ENCODE measurements around the gene SEMA7A.
A peak's percentile ranks its signal among the peaks of the same experiment; 100 is the strongest.
"Not testable (repeated sequence)": the region's sequence is repeated elsewhere in the genome, so short reads cannot be mapped to it uniquely, and the experiment has no call there.

Gene SEMA7A

DNA sequence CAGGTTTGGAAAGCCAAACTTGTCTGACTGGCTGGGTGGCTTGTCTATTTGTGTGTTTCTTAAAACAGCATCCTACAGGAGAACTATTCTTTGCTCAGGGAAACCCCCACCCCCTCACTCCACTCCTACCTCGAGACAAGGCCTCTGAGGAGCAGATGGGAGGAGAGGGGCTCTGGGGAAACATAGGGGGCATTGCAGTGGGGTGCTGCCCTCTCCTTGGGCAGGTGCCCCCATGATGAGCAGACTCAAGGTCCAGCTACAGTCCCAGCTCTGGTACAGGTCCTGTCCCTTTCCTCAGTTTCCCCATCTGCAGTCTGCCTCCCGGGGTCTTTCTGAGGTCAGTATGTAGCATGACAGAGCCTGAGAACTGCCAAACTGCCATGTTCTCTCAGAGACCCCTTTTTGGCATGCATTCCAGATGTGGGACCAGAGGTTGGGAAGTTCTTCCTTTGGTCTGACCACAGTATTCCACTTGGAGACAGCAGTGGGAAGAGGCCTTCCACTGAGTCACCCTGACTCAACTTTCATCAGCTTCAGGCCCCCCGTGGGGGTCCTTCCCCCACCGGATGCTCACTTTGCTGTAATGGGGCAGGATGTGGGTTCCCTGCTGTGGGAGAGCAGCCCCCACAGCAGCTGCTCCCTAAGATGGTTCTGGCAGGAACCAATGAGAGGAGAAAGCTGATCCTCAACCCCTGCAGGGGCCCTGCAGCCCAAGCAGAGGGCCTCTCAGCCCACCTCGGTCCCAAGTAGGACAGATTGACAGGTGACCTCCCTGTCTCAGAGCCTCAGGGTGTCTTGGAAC lies 34.0 kb downstream of the SEMA7A start:
- no peak for DNase-seq (ENCODE audit: low read depth in 2 of 2)

DNA sequence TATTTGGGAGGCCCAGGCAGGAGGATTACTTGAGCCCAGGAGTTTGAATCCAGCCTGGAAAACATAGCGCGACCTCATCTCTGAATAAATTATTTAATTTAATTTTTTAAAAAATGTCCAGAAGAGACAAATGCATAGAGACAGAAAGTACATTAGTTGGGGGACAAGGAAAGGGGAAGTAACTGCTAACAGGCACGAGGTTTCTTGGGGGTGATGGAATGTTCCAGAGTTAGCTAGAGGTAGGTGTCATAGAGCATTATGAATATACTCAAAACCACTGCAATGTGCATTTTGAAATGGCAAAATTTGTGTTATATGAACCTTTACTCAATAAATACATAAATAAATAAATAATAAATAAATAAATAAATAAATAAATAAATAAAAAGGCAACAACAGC lies 34.7 kb downstream of the SEMA7A start:
- no peak for DNase-seq (ENCODE audit: low read depth in 2 of 2)

DNA sequence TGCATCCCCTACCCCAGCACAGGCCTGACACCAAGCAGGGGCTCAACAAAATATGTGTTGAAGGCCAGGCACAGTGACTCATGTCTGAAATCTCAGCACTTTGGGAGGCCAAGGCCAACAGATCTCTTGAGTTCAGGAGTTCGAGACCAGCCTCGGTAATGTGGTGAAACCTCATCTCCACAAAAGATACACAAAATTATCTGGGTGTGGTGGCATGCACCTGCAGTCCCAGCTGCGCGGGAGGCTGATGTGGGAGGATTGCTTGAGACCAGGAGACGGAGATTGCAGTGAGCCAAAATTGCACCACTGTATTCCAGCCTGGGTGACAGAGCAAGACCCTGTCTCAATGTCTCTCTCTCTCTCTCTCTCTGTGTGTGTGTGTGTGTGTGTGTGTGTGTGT lies 35.6 kb downstream of the SEMA7A start:
- DNase-seq (ENCODE audit: low read depth in 2 of 2) = no peak

DNA sequence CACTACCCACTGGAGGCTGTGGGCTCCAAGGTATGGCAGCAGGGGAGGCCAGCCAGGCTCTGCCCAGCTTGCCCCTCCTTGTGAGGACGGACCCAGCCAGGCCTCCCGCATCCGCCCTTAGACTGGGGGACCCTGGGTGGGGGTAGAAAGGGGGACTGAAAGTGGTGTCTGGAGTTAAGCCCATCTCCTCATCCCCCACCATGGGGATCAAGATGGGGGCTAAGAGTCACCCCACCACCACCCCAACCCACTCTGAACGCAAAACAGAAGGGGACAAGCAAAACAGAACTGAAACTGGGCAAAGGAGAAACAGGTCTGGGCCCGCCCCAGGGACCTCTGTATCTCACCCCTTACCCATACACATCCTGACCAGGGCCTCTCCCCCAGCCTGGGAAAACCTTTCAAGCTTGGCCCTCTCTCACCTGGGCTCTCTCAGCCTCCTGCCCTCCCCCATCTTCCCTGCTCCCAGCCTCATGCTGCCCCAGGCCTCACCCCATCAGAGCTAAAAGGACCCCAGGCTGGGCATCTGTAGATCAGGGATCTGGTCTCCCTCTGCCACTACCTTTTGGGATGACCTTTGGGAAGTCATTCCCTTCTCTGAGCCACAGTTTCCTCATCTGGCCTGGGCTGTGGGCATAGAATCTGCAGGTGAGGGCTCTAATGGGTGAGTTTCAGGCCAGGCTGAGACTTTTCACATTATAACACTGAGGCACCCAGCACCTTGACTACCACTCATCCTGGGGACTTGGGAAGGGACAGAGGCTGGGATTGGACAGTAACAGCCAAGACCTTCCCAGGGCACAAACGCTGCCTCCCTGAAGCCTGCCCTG lies 36.3 kb downstream of the SEMA7A start:
- DNase-seq (ENCODE audit: low read depth in 2 of 2) = no peak

DNA sequence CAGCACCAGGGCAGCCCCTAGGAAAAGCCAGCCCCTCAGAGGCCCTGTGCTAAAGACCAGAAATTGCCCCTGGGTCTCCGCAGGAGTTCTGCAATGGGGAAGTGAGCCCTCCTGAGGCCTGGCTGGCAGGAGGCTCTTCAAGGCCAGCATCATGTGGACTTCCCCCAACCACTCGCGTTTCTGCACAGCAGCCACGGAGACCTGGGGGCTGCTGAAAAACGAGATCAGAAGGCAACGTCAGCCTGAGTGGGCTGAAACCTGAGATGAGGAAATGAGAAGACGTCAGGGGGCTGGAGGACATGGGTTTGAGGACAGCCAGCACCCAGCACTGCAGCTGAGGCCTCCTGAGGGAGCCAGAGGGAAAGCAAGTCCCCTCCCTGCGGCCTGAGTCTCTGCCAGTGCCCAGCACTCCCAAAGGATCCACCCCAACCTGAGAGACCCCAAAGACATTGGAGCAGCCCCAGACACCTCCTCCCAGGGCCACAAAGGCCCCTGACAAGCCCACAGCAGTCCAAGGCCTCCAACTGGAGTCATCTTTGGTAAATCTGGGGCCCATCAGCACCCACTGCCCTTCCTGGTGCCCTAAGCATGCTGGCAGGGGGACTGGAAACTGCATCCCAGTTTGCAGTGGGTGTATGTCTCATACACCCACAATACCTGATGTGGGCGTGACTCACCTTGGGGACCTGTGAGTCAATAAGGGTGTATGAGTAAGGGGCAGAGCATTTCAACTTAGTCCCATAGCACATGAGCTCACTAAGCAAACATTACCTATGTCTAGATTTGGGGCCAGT lies 37.1 kb downstream of the SEMA7A start:
- peak in 1 of 2 donors; percentile 50 for DNase-seq (ENCODE audit: low read depth in 2 of 2)

DNA sequence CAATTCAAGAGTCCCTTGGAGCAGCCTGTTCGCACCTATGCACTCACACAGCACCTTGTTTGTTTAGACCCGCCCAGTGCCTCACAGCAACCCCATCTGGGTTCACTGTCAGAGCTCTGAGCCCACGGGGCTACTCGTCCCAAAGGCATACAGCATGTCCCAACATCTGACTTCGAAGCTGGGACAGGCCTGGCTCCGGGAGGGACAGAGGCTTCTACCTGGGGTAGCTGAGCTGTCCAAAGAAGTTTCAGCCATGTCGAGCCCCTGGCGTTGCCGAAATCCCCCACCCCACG lies 37.7 kb downstream of the SEMA7A start:
- no peak for DNase-seq (ENCODE audit: low read depth in 2 of 2)

DNA sequence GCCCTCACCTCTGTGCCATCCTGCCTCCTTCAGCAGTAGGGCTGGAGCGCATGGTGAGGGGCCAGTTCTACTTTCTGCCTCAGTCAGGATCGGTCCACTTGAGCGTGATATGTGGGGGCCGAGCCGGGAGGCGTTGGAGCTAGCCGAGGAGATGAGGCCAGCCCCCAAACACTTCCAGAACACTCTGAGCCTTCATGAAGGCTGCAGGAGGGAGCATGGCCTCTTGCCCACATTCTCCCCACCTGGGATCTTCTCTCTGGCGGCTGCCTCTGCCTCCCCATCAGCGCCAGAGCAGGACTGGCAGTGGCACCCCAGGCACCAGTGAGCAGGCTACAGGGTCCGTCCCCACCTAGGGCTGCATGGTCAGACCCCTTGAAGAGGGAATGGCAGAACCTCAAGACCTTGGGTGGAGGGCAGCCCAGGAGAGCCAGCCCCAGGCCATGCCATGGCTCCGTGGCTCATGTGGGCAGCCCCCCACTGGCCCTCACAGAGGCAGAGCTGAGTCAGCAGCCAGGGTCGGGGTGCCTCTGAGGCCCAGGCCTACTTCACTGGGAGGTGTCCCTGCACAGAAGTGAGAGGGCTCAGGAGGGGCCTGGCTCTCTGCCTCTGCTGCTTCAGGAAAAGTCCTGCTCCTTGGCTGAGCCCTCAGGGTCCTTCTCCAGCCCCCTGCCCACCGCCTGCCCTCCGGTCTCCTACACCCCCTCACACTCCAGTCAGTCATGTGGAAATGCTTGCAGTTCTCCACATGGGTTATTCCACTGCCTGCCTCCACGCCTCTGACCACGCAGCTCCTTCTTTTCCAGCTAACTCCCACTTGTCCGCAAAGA lies 38.2 kb downstream of the SEMA7A start:
- no peak for DNase-seq (ENCODE audit: low read depth in 2 of 2)

DNA sequence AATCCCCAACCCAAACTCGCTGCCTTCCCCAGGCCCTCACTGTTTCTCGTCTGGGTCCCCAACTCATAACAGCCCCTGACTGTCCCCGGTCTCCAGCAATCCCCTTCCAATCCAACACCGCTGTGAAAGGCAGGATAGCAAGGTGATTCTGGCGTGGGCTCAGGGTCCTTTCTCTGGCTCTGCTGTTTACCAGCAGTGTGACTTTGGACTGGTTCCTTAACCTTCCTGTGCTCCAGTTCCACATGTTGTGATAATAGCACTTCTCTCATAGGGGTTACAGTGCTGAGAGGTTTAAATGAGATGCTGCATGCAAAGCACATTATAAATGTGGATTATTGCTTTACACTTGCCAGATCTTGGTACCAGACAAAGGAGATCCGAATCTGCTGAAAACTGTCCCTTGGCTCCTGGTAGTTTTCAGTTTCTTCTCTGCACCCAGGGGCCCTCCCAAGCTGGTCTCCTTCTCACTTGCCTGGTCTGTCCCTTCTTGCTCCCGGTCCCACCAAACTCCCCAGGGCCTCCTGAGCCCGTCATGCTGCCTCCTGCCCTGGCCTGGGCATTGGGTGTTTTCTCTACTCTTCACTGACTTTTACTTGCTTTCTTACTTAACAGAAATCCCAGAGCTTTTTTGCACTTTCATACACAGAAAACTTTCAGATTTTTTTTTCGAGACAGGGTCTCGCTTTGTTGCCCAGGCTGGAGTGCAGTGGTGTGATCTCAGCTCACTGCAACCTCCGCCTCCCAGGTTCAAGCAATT lies 39.5 kb downstream of the SEMA7A start:
- DNase-seq (ENCODE audit: low read depth in 2 of 2) = no peak

DNA sequence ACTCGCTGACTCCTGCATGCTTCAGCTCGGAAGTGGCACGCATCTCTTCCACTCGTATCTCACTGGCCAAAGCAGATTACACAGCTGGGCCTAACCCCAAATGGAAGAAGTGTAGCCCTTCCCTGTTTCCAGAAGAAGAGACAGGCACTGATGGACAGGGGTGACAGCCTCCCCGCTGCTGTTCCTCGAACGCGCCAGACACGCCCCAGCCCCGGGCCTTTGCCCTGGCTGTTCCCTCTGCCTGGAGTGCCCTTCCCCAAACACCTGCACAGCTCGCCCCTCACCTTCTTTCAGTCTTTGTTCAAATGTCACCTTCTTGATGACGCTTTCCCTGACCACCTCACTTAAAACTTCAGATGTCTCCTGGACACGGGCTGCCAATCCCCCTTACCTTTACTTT lies 40.3 kb downstream of the SEMA7A start:
- no peak for DNase-seq (ENCODE audit: low read depth in 2 of 2)

DNA sequence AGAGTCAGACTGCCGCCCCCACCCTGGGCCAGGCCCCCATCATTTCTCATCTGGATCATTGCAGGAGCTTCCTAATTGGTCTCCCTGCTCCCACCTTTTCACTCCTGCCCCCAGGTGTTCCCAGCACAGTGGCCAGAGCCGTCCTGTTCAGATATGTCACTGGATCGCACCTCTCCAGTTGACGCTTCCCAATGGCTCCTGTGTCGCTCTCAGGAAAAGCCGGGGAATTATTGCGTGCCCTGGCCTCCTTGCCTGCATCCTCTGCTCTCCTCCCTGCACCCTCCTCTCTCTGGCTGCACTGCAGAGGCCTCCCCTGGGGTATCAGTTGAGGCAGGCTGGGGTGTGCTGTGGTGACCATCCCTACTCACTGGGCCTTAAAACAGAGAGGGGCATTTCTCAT lies 40.9 kb downstream of the SEMA7A start:
- DNase-seq (ENCODE audit: low read depth in 2 of 2) = no peak

DNA sequence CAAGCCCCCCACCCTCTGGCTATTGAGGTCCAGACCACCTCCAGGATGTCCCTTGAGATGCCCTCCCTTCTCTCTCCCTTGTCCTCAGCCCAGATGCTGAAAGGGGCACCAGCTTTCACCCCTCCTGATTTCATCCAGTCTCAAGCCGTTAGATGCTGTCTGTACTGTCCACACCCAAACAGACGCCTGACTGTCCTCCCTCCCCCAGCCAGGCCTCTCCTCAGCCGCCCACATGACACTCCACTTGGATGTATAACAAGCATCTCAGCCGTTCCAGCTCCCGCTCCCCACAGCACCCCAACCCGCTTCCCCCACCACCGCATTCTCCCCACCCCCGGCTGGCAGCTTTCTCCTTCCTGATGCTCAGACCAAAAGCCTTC lies 41.3 kb downstream of the SEMA7A start:
- no peak for DNase-seq (ENCODE audit: low read depth in 2 of 2)

DNA sequence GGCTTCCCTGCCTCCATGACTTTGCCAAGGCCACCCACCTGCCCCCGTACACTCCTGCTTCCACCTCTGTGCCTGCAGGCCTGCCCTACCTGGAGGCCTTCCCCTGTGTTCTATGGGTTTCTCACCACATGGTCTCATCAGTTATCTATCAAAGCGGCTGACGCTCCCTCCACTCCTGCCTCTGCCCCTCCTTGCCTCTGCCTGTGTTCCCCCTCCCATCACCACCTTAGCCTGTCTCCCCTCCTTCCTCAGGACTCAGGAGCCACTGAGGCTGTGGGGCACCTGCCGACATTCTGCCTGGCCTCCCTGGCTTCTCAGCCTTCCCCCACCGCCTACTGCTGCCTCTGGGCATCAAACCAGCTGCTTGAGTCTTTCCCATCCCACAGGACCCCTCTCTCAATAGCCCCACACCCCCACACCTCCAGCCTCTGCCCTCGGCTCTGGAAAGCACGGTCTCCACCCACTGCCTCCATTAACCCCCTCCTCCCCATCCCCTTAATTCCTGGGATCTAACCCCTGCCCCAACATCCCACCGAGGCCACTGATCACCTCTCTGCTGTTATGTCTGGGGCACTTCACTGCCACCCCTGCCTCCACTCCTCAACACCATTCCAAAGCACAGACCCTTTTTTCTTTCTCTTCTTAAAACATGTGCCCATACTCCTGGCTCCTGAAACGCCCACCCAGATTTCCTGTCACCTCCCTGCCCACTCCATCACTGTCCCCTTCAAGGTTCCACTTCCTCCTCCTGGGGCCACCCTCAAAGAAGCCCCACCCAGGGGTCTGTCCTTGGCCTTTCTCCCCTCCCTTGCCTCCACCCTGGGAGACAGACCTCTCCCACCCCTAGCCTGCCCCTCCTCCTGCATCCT lies 41.9 kb downstream of the SEMA7A start:
- no peak for DNase-seq (ENCODE audit: low read depth in 2 of 2)

DNA sequence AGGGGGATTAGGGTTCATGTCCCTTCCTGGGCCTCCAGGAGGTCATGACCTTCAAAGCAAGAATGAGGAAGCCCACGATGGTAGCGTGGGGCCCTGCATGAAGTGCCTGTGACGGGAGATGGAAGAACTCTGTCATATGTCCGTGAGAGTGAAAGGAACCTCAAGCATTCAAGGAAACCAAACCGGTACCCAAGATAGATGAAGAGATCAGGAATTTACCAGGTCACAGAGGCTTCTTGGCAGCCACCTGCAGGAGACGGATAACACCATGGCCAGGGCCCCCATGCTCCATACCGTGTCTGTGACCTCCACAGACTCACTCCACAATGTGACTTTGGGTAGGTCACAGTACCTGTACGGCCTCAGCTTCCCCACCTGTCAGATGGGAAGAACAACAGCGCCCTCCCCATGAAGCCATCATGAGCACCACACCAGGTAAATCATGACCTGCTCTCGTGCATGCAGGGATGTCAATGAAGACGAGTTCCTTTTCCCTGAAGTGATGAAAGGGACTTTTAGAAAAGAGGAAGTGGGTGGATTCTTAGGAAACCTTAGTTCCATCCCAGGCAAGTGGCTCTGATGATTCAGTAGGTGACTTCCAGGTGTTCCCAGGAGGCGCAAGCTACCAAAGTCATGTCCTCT lies 43.0 kb downstream of the SEMA7A start:
- DNase-seq (ENCODE audit: low read depth in 2 of 2) = no peak

DNA sequence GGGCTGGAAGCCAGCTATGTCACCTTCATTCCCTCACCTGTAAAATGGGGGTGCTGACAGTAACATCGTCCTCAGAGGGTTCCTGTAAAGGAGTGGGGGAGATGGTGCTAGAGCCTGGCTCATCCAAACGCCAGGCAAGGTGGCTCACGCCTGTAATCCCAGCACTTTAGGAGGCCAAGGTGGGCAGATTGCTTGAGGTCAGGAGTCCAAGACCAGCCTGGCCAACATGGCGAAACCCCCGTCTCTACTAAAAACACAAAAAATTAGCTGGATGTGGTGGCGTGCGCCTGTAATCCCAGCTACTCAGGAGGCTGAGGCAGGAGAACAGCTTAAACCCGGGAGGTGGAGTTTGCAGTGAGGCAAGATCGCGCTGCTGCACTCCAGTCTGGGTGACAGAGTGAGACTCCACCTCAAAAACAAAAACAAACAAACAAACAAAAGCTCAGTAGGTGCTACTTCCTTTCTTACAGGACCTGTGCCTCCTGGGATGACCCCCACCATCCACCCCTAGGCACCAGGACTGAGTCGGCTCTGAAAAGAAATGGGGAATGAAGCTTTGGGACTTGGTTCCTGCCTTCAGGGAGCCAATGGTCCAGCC lies 43.6 kb downstream of the SEMA7A start:
- DNase-seq (ENCODE audit: low read depth in 2 of 2) = not testable (repeated sequence)

DNA sequence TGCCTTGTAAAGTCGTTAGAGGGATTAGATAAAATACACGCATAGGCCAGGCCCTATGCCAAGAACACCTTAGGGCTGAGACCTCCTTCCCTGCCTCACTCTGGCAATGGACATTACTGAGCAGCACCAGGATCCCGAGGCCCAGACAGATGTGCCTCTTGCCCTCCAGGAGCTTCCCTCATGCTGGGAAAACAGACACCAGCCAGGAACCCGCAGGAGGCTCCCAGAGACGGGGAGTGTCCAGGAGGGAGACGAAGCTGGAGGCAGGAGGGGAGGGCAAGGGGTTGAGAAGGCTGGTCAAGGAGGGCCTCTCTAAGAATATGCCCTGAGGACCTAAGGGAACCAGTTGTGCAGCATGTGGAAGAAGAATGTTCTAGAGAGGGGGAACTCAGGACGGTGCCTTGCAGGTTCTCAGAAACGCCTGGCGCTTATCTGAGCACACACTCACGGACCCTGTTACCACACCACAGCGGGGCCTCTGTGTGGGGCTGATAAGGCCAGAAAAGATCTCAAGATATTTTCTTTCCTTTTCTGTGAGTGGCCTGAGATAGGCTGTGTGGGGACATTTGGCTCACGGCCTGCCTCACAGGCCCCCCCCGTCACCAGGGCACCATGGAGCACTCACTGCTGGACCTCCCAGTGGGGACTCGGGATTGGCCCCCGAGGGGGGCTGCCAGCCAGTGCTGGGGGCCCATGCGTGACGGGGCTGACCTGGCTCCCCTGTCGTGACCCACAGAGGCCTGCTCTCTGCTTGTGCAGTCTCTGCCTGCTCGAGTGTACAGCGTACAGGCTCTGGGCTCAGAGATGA lies 44.3 kb downstream of the SEMA7A start:
- DNase-seq (ENCODE audit: low read depth in 2 of 2) = no peak

DNA sequence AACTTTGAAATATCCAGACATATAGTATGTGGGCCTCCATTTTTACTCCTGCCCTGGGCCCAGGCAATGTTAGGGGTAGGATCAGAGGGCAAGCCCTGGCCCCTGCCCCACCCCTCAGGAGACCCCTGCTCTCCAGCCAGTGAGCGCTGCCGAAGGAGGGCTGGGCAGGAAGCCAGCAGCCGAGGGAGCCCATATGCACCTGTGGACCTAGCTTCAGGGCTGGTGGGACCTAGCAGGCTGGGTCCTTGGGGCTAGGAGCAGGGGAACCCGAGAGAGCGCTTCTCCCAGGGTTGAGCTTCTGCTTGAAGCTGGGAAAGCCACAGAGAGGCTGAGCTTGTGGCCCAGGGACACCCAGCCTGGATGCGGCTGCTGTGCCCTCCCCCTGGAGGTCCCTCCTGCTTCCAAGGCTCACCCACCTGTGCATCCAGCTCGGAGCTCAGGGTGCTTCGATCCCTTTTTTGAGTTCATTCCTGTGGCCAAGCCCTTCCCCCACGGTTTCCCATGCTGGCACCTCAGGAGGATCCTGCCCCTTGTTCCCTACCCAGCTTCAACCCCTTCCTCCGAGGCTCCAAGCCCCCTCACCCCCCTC lies 45.3 kb downstream of the SEMA7A start:
- no peak for DNase-seq (ENCODE audit: low read depth in 2 of 2)

DNA sequence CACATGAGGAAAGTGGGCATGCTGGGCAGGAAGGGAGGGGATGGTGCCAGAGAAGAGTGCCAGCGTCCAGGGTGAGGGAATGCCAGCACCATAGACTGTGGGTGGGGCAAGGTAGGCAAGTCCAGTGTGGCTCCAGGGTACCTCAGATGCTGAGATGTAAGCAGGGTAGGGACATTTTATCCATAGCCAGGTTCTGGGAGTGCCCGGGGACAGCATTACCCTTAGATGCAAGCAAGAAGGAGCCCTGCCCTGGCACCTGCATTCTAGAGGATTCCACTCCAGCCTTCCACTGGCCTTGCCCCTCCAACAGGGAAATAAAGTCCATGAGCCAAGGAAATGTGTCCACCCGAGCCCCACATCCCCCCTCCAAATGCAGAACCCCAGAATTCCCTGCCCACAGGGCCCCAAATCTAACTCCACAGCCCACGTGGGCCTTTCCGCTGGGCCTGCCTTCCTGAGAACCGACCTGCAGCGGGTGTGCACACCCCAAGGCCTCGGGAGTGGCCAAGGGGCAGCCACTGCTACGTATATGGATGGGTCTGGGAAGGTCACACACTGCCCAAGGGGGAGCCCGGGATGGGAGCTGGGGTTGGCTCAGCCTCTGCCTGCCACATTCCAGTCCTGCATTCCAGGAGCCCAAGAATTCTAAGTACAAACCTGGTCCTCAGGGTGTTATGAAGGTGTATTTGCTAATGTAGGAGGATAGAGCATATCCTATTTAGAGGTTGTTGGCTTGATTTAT lies 46.0 kb downstream of the SEMA7A start:
- no peak for DNase-seq (ENCODE audit: low read depth in 2 of 2)
